GM19438 (cell line): ENCODE measurements around the gene KHDC4.
"Not testable (repeated sequence)": the region's sequence is repeated elsewhere in the genome, so short reads cannot be mapped to it uniquely, and the experiment has no call there.

Experiments
- ATAC-seq: cut with Tn5 transposase; IDR thresholded peaks from one replicate; pipeline ENCODE4 v1.9.1; 2021; ENCODE audit warnings: low read depth; ENCODE audit not compliant: unreplicated experiment

Gene KHDC4

DNA sequence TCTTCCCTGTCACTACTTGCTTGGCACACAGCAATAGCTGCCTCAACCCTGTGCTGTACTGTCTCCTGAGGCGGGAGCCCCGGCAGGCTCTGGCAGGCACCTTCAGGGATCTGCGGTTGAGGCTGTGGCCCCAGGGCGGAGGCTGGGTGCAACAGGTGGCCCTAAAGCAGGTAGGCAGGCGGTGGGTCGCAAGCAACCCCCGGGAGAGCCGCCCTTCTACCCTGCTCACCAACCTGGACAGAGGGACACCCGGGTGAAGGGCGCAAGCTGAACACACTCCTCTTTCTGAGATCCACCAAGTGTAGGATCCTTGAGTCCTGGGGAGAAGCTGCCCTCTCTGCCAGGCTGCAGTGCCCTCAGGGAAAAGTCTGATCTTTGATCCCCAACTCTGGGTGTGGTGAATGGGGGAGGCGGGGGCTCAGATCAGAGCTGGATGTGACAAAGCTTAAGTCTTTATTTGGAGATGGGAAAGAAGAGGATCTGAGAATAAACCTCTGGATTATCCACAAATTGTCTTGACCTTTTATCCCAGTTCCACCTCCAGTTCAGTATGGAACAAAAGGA, 8.4 kb upstream of the KHDC4 start:
- no peak for ATAC-seq

DNA sequence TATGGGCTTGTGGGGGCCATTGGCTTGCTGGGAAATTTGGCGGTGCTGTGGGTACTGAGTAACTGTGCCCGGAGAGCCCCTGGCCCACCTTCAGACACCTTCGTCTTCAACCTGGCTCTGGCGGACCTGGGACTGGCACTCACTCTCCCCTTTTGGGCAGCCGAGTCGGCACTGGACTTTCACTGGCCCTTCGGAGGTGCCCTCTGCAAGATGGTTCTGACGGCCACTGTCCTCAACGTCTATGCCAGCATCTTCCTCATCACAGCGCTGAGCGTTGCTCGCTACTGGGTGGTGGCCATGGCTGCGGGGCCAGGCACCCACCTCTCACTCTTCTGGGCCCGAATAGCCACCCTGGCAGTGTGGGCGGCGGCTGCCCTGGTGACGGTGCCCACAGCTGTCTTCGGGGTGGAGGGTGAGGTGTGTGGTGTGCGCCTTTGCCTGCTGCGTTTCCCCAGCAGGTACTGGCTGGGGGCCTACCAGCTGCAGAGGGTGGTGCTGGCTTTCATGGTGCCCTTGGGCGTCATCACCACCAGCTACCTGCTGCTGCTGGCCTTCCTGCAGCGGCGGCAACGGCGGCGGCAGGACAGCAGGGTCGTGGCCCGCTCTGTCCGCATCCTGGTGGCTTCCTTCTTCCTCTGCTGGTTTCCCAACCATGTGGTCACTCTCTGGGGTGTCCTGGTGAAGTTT, 7.8 kb upstream of the KHDC4 start:
- no peak for ATAC-seq

GRCh38 chr1:155940993-155941844, 7.0 kb upstream of the KHDC4 start, which contains the start of gene RXFP4:
RXFP4 (plus strand) TSS chr1:155941638; CDS start chr1:155941710, 72 bp downstream.
- ATAC-seq: no peak

GRCh38 chr1:155940482-155940992, 6.3 kb upstream of the KHDC4 start:
- ATAC-seq: no peak

GRCh38 chr1:155938220-155938627, 4.0 kb upstream of the KHDC4 start:
- ATAC-seq: no peak

DNA sequence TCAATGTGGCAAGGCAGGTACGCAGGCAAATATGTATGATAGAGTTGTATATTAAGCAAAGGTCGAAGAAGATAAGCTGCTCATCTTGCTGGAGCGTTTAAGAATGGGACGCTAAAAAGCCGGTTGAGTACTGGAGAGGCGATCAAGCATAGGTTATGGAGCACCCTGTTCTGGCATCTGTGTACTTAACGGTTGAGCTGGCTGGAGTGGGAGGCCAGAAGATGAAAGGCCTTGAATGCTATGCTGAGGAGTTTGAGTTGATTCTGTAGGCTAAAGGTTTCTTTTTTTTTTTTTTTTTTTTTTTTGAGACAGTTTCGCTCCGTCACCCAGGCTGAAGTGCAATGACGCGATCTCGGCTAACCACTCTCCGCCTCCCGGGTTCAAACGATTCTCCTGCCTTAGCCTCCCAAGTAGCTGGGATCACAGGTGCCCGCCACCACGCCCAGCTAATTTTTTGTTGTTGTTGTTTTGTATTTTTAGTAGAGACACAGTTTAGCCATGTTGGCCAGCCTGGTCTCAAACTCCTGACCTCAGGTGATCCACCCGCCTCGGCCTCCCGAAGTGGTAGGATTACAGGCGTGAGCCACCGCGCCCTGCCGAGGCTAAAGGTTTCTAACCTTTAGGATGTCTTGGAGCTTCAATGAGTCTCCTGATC, 850 bp upstream of the KHDC4 start:
- no peak for ATAC-seq

- no peak for ATAC-seq
Measured at GRCh38 chr1:155933591-155934096, 569 bp downstream of the KHDC4 start.

DNA sequence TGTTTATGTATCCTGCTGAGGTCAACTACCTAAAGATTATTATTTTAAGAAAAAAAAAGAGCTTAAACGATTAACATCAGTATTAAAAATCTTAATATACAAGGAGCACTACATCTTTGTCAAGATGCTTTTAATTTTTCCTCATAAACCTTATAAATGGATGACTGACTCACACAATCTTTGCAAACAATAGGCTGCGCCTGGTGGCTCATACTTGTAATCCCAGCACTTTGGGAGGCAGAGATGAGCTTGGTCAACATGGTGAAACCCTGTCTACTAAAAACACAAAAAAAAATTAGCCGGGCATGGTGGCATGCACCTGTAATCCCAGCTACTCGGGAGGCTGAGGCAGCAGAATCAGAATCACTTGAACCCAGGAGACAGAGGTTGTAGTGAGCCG, 1.7 kb downstream of the KHDC4 start:
- no peak for ATAC-seq

DNA sequence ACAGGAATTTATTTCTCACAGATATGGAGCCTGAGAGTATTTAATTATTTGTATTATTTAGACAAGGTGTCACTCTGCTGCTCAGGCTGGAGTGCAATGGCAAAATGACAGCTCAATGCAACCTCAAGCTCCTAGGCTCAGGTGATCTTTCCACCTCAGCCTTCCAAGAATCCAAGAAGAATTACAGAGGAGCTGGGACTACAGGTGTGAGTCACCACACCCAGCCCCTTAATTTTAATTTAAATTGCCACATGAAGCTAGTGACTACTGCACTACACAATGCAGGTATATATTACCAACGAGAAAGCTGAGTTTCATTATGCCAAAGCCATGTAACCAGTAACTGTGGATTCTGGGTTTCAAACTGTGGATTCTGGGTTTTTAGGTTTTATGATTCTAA, 2.1 kb downstream of the KHDC4 start:
- no peak for ATAC-seq

- no peak for ATAC-seq
Measured at GRCh38 chr1:155931332-155932038, 2.7 kb downstream of the KHDC4 start.

DNA sequence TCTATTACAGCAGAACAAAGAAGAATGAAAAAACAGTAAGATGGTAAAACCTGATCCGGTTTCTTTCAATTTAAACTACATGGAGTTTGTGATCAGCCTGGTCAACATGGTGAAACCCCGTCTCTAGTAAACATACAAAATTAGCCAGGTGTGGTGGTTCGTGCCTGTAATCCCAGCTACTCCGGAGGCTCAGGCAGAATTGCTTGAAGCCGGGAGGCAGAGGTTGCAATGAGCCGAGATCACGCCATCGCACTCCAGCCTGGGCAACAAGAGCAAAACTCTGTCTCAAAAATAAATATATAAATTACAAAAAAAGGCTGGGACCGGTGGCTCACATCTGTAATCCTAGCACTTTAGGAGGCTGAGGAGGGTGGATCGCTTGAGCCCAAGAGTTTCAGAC, 3.5 kb downstream of the KHDC4 start:
- not testable (repeated sequence) for ATAC-seq

GRCh38 chr1:155929057-155929456, 5.2 kb downstream of the KHDC4 start:
- ATAC-seq: no peak

DNA sequence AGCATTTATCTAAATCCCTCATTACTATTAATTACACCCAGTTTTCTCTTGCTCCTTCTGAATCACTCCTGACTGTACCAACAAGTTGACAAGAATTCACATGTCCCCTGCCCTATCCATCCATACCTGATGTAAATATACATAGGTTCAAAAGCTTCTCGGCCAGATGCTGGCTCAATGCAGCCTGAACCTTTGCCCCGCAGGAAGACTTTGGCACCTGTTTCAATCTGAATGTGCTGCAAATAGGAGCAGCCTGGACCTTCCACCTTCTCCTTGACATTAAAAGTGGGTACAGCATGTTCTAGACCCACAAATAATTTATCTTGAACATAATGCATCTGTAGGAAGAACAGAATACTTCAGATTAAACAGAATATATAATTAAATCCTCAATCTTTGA, 8.7 kb downstream of the KHDC4 start:
- ATAC-seq: no peak

DNA sequence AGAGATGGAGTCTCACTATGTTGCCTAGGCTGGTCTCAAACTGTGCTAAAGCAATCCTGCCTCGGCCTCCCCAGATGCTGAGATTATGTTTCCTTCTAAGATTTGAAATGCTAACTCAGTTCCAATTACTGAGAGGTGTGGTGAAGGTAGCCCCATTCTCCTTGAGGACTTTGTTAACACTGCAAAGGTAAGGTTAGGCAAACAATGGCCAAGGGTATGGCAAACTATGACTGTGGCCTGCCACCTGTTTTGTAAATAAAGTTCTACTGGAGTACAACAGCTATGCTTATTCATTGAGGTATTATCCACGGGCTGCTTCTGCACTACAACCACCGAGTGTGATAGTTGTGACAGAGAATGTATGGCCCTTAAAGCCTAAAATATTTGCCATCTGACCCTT, 13.5 kb downstream of the KHDC4 start:
- no peak for ATAC-seq

DNA sequence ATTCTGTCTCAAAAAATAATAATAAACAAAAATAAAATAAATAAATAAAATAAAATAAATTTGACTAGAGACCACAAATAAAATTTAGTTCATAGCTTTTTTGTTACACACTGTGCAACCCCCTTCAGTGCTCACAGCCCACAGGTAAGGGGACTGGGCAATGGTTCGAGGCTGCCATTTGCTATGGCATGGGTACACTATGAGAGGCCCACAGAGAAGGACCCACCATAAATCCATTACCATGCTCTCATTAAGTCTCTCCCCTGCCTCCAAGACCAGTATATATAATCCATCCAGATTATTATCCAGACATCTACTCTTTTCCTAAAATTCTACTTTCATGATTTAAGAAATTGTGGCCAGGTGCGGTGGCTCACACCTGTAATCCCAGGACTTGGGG, 14.4 kb downstream of the KHDC4 start:
- no peak for ATAC-seq

GRCh38 chr1:155918660-155919059, 15.6 kb downstream of the KHDC4 start:
- no peak for ATAC-seq

- no peak for ATAC-seq
Measured at GRCh38 chr1:155913969-155914757, 20.1 kb downstream of the KHDC4 start.

DNA sequence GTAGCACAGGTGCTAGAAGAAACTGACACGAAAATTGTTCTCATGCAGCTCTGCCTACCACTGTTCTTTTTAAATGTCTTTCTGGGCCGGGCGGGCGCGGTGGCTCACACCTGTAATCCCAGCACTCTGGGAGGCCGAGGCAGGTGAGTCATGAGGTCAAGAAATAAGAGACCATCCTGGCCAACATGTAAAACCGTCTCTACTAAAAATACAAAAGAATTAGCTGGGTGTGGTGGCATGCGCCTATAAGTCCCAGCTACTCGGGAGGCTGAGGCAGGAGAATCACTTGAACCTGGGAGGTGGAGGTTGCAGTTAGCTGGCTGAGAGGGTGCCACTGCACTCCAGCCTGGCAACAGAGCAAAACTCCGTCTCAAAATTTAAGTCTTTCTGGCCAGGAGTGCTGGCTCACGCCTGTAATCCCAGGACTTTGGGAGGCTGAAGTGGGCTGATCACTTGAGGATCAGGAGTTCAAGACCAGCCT, 22.1 kb downstream of the KHDC4 start:
- no peak for ATAC-seq
